Tibial artery (tissue), 4 donors: ENCODE measurements around the gene CP.

Source experiments
- DNase-seq, 2 donors: peaks; one replicate each; pipeline ENCODE4 v3.0.0-alpha.2; 2019
- H3K27ac ChIP-seq, 2 donors: fragments of 200-600 bp; sonication (generic) in 1 of 2; 1 replicate in 1 of 2; 2 replicates in 1 of 2; pipeline ENCODE4 v1.5.1; 2018 to 2019; ENCODE audit warnings: mild to moderate bottlenecking in 1 of 2
- H3K27me3 ChIP-seq, 2 donors: fragments of 200-600 bp; sonication (generic) in 1 of 2; one replicate each; pipeline versions ENCODE4 v1.5.1 to v1.6.0; 2016 to 2019
- H3K36me3 ChIP-seq, 3 donors: fragments of 200-600 bp; sonication (generic) in 2 of 3; one replicate each; pipeline ENCODE4 v1.5.1; 2016 to 2019; ENCODE audit warnings: mild to moderate bottlenecking in 2 of 3
- H3K4me1 ChIP-seq, 4 donors: fragments of 200-600 bp; sonication (generic) in 2 of 4; 1 replicate in 3 of 4; 2 replicates in 1 of 4; pipeline ENCODE4 v1.5.1; 2016 to 2019
- H3K4me3 ChIP-seq, 2 donors: fragments of 200-600 bp; sonication (generic) in 1 of 2; 1 replicate in 1 of 2; 2 replicates in 1 of 2; pipeline ENCODE4 v1.5.1; 2018 to 2019; ENCODE audit warnings: mild to moderate bottlenecking in 2 of 2
- H3K9me3 ChIP-seq, 3 donors: fragments of 200-600 bp; sonication (generic) in 1 of 3; one replicate each; pipeline ENCODE4 v1.5.1; 2016 to 2019
- intact Hi-C: fragments of 100-400 bp; cut with DNase I; formaldehyde crosslinking; loops from one replicate; pipeline ENCODE4 v1.15.0; 2023; ENCODE audit warnings: low total_unique reads
- TF ChIP-seq, protein P1 (sequence below), 2 experiments: fragments of 200-600 bp in 1 of 2; fragments of 450-650 bp in 1 of 2; IDR thresholded peaks; one replicate each; pipeline ENCODE4 v1.5.1; 2017 to 2019; ENCODE audit warnings: antibody characterized with exemption in 2 of 2, mild to moderate bottlenecking in 1 of 2, moderate library complexity in 1 of 2

Gene CP

GRCh38 chr3:149177122-149177521 is 44.5 kb downstream of the CP start:
- H3K9me3 ChIP-seq: no peaks in the 10 kb centered on the region
- intact Hi-C loops: no loop called here
- peaks cover 21 to 46% (median 44%) of the 10 kb centered on the region in 3 donors for H3K36me3 ChIP-seq
- H3K4me1 ChIP-seq: peaks cover 0 to 22% (median 5%) of the 10 kb centered on the region in 4 donors
- no peak for DNase-seq
- H3K27me3 ChIP-seq: no peaks in the 10 kb centered on the region
- TF ChIP-seq, protein P1, sequence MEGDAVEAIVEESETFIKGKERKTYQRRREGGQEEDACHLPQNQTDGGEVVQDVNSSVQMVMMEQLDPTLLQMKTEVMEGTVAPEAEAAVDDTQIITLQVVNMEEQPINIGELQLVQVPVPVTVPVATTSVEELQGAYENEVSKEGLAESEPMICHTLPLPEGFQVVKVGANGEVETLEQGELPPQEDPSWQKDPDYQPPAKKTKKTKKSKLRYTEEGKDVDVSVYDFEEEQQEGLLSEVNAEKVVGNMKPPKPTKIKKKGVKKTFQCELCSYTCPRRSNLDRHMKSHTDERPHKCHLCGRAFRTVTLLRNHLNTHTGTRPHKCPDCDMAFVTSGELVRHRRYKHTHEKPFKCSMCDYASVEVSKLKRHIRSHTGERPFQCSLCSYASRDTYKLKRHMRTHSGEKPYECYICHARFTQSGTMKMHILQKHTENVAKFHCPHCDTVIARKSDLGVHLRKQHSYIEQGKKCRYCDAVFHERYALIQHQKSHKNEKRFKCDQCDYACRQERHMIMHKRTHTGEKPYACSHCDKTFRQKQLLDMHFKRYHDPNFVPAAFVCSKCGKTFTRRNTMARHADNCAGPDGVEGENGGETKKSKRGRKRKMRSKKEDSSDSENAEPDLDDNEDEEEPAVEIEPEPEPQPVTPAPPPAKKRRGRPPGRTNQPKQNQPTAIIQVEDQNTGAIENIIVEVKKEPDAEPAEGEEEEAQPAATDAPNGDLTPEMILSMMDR (IDR thresholded peaks at IDR 0.05): no peak
- no peak overlapping the region for H3K27ac ChIP-seq
- no peak overlapping the region for H3K4me3 ChIP-seq

- no peak overlapping the region for H3K27ac ChIP-seq
- no peak for DNase-seq
- peaks cover 39 to 64% (median 60%) of the 10 kb centered on the region in 3 donors for H3K36me3 ChIP-seq
- H3K9me3 ChIP-seq: no peaks in the 10 kb centered on the region
- no peaks in the 10 kb centered on the region for H3K27me3 ChIP-seq
- H3K4me3 ChIP-seq: no peak overlapping the region
- peaks cover 0 to 10% (median 3%) of the 10 kb centered on the region in 4 donors for H3K4me1 ChIP-seq
- TF ChIP-seq, protein P1 (IDR thresholded peaks at IDR 0.05): no peak
- intact Hi-C loops: no loop called here
These were observed 46.7 kb downstream of the CP start for GRCh38 chr3:149174901-149175300.

DNA sequence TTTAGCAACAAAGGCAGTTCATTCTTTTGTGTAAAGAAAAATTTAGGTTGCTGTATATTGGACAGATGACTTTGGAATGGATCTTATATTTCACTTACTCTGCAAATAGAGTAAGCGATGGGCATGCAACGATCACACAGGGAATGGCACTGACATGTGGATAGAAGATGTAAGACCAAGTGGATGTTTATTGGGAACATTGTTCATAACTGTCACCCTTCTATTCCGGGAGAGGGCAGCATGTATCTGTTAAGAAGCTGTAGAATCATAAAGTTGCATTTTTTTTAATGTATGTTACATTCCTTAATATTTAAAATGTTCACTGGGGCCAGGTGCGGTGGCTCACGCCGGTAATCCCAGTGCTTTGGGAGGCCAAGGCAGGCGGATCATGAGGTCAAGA is 51.0 kb downstream of the CP start:
- intact Hi-C loops: no loop called here
- Histone ChIP-seq H3K9me3 (no peaks in the 10 kb centered on the region), H3K27me3 (no peaks in the 10 kb centered on the region), H3K4me3 (no peak overlapping the region), H3K36me3 (peaks cover 62 to 85% (median 80%) of the 10 kb centered on the region in 3 donors), H3K4me1 (no peaks in the 10 kb centered on the region), H3K27ac (no peak overlapping the region)
- TF ChIP-seq, protein P1 (IDR thresholded peaks at IDR 0.05): no peak
- DNase-seq: no peak

DNA sequence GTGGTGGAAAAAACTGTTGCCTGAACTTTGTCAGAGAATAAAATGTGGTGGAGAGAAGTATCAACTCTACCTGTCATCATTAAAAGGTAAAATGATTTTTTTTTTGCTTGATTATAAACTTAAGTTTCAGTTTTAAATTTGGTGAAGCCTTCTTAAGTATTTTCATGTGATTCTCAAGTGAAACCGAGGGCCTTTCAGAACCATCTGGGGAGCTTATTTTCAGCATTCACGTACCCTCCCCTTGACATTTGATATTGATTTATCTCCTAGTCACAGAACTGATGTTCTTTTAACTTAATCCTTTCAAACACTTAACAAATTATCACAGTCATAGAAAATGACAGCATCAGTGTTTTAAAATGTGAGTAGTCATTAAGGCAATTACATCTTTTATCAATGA is 53.7 kb downstream of the CP start:
- Histone ChIP-seq H3K9me3 (no peaks in the 10 kb centered on the region), H3K27me3 (no peaks in the 10 kb centered on the region), H3K4me3 (no peak overlapping the region), H3K27ac (no peak overlapping the region), H3K36me3 (peaks cover 63 to 86% (median 85%) of the 10 kb centered on the region in 3 donors), H3K4me1 (no peaks in the 10 kb centered on the region)
- TF ChIP-seq, protein P1 (IDR thresholded peaks at IDR 0.05): no peak
- no peak for DNase-seq
- intact Hi-C loops: no loop called here

- Histone ChIP-seq H3K9me3 (no peaks in the 10 kb centered on the region), H3K4me1 (no peaks in the 10 kb centered on the region), H3K27me3 (no peaks in the 10 kb centered on the region), H3K36me3 (peaks cover 50 to 78% (median 77%) of the 10 kb centered on the region in 3 donors), H3K4me3 (no peak overlapping the region), H3K27ac (no peak overlapping the region)
- TF ChIP-seq, protein P1 (IDR thresholded peaks at IDR 0.05): no peak
- intact Hi-C loops: no loop called here
- no peak for DNase-seq
These were observed 58.6 kb downstream of the CP start for GRCh38 chr3:149163066-149163465.

DNA sequence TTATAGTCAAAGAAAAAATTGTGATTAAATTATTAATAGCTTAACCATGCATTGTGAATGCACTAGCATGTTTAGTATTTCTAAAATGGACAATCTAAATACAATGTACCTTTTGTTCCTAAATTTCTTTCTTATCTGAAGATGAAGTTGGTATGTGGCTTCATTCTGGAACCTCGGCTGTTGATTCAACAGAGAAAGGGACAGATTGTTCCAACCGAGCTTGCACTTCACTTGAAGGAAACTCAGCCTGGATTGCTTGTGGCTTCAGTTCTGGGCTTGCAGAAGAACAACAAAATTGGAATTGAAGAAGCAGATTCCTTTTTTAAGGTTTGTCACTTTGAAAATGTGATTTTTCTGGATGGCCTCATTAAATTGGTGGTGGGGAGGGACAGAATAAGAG is 59.6 kb downstream of the CP start:
- DNase-seq: no peak
- TF ChIP-seq, protein P1 (IDR thresholded peaks at IDR 0.05): no peak
- Histone ChIP-seq H3K9me3 (no peaks in the 10 kb centered on the region), H3K4me3 (no peak overlapping the region), H3K27ac (no peak overlapping the region), H3K4me1 (no peaks in the 10 kb centered on the region), H3K36me3 (peaks cover 55 to 77% (median 70%) of the 10 kb centered on the region in 3 donors), H3K27me3 (no peaks in the 10 kb centered on the region)
- intact Hi-C loops: no loop called here
